DOHH2 (cell line): ENCODE data around the gene ANKRD28.

Experiments
- EZH2phosphoT487 ChIP-seq: fragments of 200-600 bp; sonication (generic); IDR thresholded peaks from 2 replicates; pipeline ENCODE4 v1.6.1; 2017; ENCODE audit warnings: borderline replicate concordance, mild to moderate bottlenecking, antibody characterized with exemption, low read length, moderate library complexity, mixed read lengths
- TF ChIP-seq, protein P1 (sequence below): fragments of 200-600 bp; sonication (generic); IDR thresholded peaks from one replicate; pipeline ENCODE4 v1.5.1; 2014; ENCODE audit warnings: antibody characterized with exemption, mild to moderate bottlenecking, low read depth, low read length; ENCODE audit not compliant: poor library complexity, severe bottlenecking

GRCh38 chr3:15713364-15713763, 84.4 kb downstream of the ANKRD28 start:
- TF ChIP-seq, protein P1, sequence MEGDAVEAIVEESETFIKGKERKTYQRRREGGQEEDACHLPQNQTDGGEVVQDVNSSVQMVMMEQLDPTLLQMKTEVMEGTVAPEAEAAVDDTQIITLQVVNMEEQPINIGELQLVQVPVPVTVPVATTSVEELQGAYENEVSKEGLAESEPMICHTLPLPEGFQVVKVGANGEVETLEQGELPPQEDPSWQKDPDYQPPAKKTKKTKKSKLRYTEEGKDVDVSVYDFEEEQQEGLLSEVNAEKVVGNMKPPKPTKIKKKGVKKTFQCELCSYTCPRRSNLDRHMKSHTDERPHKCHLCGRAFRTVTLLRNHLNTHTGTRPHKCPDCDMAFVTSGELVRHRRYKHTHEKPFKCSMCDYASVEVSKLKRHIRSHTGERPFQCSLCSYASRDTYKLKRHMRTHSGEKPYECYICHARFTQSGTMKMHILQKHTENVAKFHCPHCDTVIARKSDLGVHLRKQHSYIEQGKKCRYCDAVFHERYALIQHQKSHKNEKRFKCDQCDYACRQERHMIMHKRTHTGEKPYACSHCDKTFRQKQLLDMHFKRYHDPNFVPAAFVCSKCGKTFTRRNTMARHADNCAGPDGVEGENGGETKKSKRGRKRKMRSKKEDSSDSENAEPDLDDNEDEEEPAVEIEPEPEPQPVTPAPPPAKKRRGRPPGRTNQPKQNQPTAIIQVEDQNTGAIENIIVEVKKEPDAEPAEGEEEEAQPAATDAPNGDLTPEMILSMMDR, result no peak
- no peak for TF ChIP-seq EZH2phosphoT487
